Measurements from ENCODE around the gene ZC3H8. TPM values are rescaled to one million over a fixed set of nuclear protein-coding genes. Genes with fewer than 3 reads are reported as not detected.

Gene ZC3H8
- total and polyA plus RNA-seq, 2 donors (not counting 1 experiment from before 2014, with no cell fraction given): 5.5 to 26.0 TPM

DNA sequence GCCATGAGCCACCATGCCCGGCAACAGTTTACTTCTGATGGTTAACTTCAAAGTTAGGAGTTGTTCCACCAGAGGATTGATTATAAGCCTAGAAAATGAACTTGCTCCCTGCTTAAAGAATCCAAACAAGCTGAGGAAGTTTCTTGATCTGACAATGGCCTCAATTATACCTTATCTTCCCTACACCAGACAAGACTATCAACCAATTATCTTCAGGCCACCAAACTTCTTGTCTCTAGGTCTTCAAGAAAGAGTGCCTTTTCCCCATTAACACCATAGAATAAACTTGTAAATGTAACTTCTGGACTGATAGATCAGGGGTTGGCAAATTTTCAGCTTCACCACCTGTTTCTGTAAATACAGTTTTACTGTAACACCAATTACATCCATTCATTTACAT, 15.0 kb downstream of the ZC3H8 start:
- no peak for ATAC-seq (ENCODE audit: low read depth)
- no peak for DNase-seq
- H3K4me1 Mint-ChIP-seq: no peaks in the 10 kb centered on the region
- Histone ChIP-seq H2AFZ (ENCODE audit: insufficient read depth, low read depth, low read length, poor library complexity, severe bottlenecking) (no peak overlapping the region), H3K4me1 (ENCODE audit: control insufficient read depth in 2 of 2, insufficient read depth in 2 of 2, low read length in 2 of 2) (no peaks in the 10 kb centered on the region), H3K9ac (ENCODE audit: low read length) (no peak overlapping the region), H3K36me3 (replicated peaks in 1 of 2; ENCODE audit: control extremely low read depth in 1 of 2, control insufficient read depth in 1 of 2, extremely low read depth in 1 of 2, insufficient read depth in 2 of 2, low read length in 1 of 2) (peaks cover 3 to 28% of the 10 kb centered on the region in 2 experiments), H4K20me1 (ENCODE audit: control insufficient read depth, insufficient read depth, low read length, poor library complexity, severe bottlenecking) (no peaks in the 10 kb centered on the region), H3K27ac (ENCODE audit: low read length in 2 of 2) (no peak overlapping the region), H3K9me3 (ENCODE audit: control extremely low read depth in 1 of 3, control insufficient read depth in 2 of 3, insufficient read depth in 1 of 3, low read length in 2 of 3) (no peaks in the 10 kb centered on the region), H3K4me2 (replicated peaks; ENCODE audit: low read depth, low read length, poor library complexity, severe bottlenecking) (no peak overlapping the region), H3K4me3 (ENCODE audit: control extremely low read depth in 1 of 5, extremely low read depth in 1 of 5, insufficient read depth in 1 of 5, low read depth in 2 of 5, low read length in 4 of 5) (no peak overlapping the region), H3K79me2 (ENCODE audit: control insufficient read depth, insufficient read depth, low read length) (peaks cover 2% of the 10 kb centered on the region), H3K27me3 (replicated peaks in 1 of 4; ENCODE audit: control extremely low read depth in 1 of 4, control insufficient read depth in 3 of 4, insufficient read depth in 4 of 4, low read length in 3 of 4) (no peaks in the 10 kb centered on the region)
- CTCF ChIA-PET: no interaction called here
- TF ChIP-seq, protein P1, sequence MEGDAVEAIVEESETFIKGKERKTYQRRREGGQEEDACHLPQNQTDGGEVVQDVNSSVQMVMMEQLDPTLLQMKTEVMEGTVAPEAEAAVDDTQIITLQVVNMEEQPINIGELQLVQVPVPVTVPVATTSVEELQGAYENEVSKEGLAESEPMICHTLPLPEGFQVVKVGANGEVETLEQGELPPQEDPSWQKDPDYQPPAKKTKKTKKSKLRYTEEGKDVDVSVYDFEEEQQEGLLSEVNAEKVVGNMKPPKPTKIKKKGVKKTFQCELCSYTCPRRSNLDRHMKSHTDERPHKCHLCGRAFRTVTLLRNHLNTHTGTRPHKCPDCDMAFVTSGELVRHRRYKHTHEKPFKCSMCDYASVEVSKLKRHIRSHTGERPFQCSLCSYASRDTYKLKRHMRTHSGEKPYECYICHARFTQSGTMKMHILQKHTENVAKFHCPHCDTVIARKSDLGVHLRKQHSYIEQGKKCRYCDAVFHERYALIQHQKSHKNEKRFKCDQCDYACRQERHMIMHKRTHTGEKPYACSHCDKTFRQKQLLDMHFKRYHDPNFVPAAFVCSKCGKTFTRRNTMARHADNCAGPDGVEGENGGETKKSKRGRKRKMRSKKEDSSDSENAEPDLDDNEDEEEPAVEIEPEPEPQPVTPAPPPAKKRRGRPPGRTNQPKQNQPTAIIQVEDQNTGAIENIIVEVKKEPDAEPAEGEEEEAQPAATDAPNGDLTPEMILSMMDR (IDR thresholded peaks at IDR 0.05): no peak
- TF ChIP-seq EZH2 (IDR thresholded peaks at IDR 0.05; ENCODE audit: borderline replicate concordance, insufficient read depth, low read depth, low read length, poor library complexity, severe bottlenecking): no peak
- WGBS (ENCODE audit: insufficient coverage): no CpG with 5 or more reads among the region's 1 CpG
- POLR2A ChIA-PET: no interaction called here
- no peaks in the 10 kb centered on the region for H3K9me3 Mint-ChIP-seq (ENCODE audit: insufficient read depth)
- intact Hi-C loops (cut with micrococcal nuclease): no loop called here
- no peak overlapping the region for H3K27ac Mint-ChIP-seq
- no peak overlapping the region for H3K4me3 Mint-ChIP-seq
- no peaks in the 10 kb centered on the region for H3K27me3 Mint-ChIP-seq

DNA sequence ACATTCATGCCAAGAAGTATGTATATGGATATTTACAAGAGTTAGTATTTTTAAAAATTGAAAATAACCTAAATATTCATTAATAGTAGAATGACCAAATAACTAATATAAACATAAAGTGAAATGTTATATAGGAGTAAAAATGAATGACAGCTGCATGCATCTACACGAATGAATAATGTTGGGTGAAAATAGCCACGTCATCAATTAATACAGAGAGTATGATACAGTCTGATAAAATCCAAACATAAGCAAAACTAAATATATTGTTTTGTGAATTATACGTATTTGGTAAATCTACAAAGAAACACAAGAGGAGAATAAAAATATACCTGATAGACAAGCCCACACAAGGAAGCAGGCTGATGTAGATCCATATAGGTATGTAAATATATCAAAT, 24.5 kb downstream of the ZC3H8 start:
- no peak for DNase-seq
- H2AFZ ChIP-seq (ENCODE audit: insufficient read depth, low read depth, low read length, poor library complexity, severe bottlenecking): no peak overlapping the region
- H3K79me2 ChIP-seq (ENCODE audit: control insufficient read depth, insufficient read depth, low read length): no peaks in the 10 kb centered on the region
- no peaks in the 10 kb centered on the region for H3K4me1 ChIP-seq (ENCODE audit: control insufficient read depth in 2 of 2, insufficient read depth in 2 of 2, low read length in 2 of 2)
- H3K4me3 ChIP-seq (ENCODE audit: control extremely low read depth in 1 of 5, extremely low read depth in 1 of 5, insufficient read depth in 1 of 5, low read depth in 2 of 5, low read length in 4 of 5): no peak overlapping the region
- Mint-ChIP-seq H3K27me3 (no peaks in the 10 kb centered on the region), H3K4me3 (no peak overlapping the region), H3K4me1 (no peaks in the 10 kb centered on the region), H3K9me3 (ENCODE audit: insufficient read depth) (no peaks in the 10 kb centered on the region), H3K27ac (no peak overlapping the region)
- no peak overlapping the region for H3K9ac ChIP-seq (ENCODE audit: low read length)
- H4K20me1 ChIP-seq (ENCODE audit: control insufficient read depth, insufficient read depth, low read length, poor library complexity, severe bottlenecking): no peaks in the 10 kb centered on the region
- H3K27ac ChIP-seq (ENCODE audit: low read length in 2 of 2): no peak overlapping the region
- TF ChIP-seq, protein P1 (IDR thresholded peaks at IDR 0.05): no peak
- H3K4me2 ChIP-seq (replicated peaks; ENCODE audit: low read depth, low read length, poor library complexity, severe bottlenecking): no peak overlapping the region
- peaks cover 11 to 23% of the 10 kb centered on the region in 2 experiments for H3K36me3 ChIP-seq (replicated peaks in 1 of 2; ENCODE audit: control extremely low read depth in 1 of 2, control insufficient read depth in 1 of 2, extremely low read depth in 1 of 2, insufficient read depth in 2 of 2, low read length in 1 of 2)
- H3K27me3 ChIP-seq (replicated peaks in 1 of 4; ENCODE audit: control extremely low read depth in 1 of 4, control insufficient read depth in 3 of 4, insufficient read depth in 4 of 4, low read length in 3 of 4): no peaks in the 10 kb centered on the region
- ChIA-PET CTCF (no interaction called here), POLR2A (no interaction called here)
- intact Hi-C loops (cut with micrococcal nuclease): no loop called here
- no peaks in the 10 kb centered on the region for H3K9me3 ChIP-seq (ENCODE audit: control extremely low read depth in 1 of 3, control insufficient read depth in 2 of 3, insufficient read depth in 1 of 3, low read length in 2 of 3)
- ATAC-seq (ENCODE audit: low read depth): no peak
- WGBS (ENCODE audit: insufficient coverage): no CpG with 5 or more reads among the region's 3 CpGs

Measured in B cell (primary cell).